HUDEP-2 (cell line): Measurements from ENCODE around the gene ACAN.
A peak's percentile ranks its signal among the peaks of the same experiment; 100 is the strongest.

Source experiments
- DNase-seq, 76 experiments: peaks; one replicate each; lab custom pipeline; 2025; ENCODE audit not compliant: unreplicated experiment in 76 of 76; lab: John Stamatoyannopoulos, UW

Gene ACAN

DNA sequence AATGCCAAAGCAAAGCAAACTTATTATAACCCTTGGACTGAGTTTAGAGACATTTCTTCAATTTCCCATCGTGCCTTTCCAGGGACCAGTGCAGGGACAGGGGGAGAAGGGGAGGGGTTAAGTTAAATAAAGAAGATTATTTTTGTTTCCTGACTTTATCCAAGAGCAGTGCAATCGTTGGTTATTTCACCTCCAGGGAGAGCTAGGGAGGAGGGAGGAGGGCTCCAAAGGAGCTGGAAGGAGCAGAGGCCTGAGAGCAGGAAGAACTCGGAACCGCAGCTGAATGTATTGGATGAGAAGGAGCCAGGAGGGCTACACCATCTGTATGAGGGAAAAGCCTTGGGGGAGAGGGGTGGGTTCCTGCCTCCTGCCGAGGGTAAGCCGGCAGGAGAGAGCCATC is 71.4 kb downstream of the ACAN start:
- no peak for DNase-seq

DNA sequence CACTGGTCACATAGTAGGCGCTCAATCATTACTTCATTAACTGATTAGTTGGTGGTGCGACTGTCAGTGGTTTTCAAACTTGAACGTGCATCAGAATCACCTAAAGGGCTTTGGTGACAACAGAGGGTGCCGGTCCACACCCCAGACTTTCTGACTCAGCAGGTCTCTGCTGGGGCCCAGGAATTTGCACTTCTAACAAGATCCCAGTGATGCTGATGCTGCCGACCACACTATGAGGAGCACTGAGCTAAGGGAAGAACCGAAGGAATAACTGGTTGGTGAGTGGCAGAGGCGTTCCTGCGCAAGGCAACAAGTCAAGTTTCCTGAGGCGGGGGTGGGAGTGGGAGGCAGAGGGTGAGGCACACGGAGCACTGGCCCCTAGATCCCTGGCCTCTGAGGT is 73.3 kb downstream of the ACAN start:
- no peak for DNase-seq

DNA sequence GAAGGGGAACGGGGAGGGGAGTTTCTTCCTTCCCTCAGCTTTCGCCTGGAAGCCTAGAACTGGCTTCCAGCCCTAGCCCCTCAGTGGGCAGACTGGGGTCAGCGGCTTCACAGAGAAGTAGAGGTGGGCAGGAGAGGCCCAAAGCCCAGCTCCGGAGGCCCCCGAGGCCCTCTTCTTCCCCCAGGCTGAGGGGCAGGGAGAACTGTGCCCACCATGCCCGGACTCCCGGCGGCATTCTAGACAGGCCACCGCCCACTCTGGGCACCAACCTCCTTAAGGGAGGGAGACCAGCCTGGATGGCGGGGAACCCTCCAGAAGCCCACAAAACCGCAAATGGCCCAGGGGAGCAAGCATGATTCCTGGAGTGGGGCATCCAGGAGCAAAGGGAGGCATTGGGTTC is 74.2 kb downstream of the ACAN start:
- DNase-seq = no peak

DNA sequence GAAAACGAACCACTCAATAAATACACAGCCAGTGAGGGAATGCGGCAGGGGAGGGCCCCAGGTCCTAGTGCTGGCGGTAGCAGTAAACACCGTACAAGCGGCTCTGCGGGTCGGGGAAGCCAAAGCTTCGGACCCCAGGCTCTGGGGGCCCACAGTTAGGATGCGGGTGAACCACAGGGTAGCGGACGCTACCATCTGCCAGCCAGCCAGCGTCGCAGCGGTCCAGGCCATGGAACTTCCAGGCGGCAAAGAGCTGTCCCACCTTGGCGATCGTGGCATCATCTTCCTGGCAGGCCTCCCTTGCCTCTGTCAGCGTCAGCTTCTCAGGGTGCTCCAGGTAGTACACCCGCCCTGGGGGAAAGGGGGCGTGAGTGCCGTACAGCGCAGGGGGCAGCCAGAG is 74.7 kb downstream of the ACAN start:
- DNase-seq = no peak

DNA sequence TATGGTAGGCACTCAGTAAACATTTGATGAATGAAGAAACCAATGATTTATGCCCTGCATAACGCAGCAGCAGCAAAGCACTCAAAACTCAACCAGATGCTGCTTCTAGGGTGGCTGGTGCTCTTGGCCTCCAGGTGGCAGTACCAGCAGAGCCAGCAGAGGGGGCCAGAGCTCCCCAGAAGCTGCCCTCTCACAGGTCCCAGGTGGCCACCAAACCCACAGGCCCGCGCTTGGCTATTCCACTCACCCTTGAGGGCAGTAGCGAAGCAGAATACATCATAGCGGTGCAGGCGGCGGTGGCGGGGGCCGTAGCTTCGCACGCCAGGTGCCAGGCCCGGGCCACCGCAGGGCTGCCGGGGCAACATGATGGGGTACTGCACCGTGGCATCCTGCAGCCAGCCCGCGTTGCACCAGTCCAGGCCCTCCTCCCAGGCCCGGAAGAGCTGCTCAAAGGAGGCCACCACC is 75.5 kb downstream of the ACAN start:
- peak in 47 of 76 experiments; percentile 3 to 68 (median 25) for DNase-seq

DNA sequence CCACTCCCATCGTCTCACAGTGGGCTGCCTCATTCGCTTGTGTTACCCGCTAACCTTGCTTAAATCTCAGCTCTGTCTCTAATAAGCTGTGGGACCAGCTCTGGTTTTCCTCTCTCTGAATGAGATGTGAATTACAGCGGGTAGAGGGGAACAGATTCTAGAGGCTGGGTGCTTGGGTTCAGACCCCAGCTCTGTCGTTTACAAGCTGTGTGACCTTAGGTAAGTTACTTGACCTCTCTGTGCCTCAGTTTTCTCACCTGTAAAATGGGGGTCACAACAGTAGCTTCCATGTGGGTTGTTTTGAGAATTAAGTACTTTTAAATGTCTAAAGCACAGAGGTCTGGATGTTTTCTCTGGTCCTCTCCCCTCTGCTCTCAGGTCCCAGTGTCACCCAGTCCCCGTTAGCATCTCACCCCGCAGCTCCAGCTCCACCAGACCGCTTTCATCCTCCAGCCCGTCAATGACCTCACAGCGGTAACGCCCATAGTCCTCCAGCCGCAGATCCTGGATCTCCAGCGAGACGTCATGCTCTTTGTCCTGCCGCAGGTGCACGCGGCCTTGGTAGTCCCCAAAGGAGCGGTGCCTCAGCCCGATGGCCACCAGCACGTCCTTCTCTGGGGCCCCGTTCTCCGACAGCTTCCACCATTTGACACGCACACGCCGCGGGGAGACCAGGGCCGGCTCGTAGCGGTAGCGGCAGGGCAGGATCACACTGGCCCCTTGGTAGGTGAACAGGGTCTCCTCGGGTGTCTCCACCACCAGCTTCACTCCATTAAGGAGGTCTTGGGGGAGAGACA is 77.9 kb downstream of the ACAN start:
- DNase-seq = no peak

DNA sequence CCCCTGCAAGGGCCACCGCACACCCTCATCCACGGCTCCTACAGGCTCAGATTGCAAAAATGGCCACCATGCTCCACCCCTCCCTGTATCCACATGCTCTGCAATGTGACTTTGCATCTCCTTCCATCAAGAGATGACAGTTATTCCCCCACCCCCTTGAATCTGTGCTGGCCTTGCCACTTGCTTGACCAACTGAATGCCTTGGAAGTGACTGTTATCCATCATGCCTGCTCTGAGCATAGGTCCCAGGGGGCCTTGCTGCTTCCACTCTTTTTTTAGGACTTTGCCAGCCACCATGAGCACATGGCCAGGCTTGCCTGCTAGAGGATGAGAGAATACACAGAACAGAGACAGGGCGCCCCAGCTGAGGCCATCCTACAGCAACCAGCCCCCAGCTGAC is 78.5 kb downstream of the ACAN start:
- DNase-seq = no peak

DNA sequence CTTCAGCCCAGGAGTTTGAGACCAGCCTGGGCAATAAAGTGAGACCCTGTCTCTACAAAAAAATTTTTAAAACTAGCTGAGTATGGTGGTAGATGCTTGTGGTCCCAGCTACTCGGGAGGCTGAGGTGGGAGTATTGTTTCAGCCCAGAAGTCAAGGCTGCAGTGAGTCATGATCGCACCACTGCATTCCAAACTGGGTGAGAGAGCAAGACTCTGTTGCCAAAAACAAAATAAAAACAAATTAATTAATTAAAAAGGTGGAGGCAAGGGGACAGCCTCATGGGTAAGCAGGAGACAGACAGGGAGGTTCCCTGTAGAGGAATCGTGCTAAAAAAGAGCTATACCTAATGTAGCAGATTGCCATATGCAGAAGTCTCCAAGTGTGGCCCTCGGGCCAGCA is 79.5 kb downstream of the ACAN start:
- DNase-seq = no peak

DNA sequence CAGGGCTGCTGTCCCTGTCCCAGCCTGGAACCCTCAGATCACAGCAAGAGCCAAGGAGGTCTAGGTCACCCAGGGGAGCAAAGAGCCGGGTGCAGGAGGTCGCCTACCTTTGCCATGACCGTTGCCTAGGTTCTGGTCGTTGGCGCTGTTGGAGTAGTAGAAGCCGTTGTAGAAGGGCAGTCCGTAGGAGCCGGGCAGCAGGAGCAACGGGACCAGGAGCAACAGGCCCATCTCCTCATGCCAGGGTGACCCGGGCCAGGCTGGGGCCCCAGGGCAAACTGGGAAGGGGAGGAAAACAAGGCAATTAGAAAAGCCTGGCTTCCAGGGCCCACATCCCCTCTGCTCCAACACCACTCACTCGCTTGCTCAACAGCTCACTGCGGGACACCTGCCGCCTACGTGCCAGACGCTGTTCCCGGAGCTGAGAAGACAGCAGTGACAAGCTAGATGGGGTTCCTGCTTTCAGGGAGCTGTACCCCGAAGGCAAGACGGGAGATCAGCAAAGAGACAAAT is 83.9 kb downstream of the ACAN start:
- DNase-seq = no peak

DNA sequence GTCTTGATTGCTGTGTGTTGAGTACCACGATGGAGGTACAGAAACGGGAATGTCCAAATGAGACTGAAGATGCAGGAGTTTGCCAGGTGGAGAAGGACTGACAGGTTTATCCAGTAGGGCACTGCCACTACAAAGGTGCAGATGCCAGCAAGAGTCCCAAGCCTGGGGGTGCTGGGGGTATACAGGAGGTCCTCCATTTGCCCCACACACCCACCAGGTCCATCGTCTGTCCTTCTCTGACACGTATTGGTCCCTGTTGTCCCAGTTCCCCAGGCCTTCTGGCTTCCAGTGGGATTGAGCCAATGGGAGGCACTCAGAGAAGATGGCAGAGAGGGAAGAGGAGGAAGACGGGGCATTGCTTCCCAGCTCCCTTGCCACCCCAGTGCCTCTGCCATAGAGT is 85.5 kb downstream of the ACAN start:
- DNase-seq = no peak

DNA sequence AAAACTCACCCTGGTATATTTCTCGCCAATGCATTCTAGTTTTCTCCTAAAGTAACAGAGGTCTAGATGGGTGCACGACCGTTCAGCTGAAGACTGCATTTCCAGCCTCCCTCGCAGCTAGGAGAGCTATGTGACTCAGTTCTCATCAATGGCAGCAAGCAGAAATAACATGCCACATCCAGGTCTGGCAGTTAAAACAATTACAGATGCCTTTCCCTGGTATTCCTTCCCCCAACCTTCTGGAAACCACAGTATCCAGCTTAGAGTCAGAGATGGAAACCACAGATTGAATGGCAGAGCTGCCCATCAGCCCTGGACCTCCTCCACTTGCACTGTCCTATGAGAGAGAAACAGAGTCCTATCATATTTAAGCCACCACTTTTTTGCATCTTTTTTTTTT is 87.3 kb downstream of the ACAN start:
- DNase-seq = no peak

DNA sequence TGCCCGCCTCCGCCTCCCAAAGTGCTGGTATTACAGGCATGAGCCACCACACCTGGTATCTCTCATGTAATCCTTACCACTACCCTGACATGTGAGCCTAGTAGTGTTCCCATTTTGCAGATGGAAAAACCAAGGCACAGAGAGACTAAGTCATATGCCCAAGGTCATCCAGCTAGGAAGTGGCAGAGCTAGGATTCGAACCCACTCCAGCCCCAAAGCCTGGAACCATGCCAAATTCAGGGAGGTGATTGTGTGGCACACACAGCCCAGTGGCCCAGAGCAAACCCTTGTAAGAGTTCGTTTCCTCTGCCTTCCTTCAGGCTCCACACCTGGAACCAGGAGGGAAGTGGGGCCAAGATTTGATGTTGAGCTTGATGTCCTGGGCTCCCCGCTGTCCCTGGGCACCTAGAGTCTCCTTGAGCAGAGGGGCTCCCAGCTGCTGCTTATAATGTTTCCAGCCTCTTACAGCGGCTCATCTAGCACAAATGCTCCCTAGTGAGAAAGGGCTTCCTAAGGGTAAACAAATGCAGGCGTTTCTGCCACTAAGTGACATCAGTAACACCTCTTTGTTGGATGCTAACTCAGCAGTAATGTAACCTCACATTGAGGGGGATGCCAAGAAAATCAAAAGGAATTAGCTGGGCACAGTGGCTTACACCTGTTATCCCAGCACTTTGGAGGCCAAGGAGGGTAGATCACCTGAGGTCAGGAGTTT is 88.5 kb downstream of the ACAN start:
- DNase-seq = no peak

DNA sequence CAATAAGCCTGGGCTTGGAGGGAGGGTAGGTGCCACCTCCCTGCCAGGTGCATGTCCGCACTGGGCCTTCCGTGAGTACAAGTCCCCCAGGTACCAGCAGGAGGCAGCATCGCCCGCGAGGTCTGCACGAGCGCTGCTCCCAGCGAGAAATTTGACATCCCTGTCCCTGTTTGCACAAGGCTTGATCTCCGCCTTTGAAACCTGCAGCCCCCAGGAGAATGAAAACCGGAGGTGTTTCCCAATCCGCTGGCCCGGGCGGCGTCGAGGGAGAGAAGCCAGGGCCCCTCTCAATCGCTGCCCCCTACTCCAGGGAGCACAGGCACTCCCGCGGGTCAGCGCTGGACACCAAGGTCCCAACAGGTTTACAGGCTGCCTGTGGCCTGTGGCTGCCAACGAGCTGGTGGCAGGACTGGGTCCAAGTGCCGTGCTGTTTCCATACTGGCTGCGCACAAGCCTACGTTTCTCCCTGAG is 91.1 kb downstream of the ACAN start:
- peak in 44 of 76 experiments; percentile 6 to 55 (median 27) for DNase-seq

DNA sequence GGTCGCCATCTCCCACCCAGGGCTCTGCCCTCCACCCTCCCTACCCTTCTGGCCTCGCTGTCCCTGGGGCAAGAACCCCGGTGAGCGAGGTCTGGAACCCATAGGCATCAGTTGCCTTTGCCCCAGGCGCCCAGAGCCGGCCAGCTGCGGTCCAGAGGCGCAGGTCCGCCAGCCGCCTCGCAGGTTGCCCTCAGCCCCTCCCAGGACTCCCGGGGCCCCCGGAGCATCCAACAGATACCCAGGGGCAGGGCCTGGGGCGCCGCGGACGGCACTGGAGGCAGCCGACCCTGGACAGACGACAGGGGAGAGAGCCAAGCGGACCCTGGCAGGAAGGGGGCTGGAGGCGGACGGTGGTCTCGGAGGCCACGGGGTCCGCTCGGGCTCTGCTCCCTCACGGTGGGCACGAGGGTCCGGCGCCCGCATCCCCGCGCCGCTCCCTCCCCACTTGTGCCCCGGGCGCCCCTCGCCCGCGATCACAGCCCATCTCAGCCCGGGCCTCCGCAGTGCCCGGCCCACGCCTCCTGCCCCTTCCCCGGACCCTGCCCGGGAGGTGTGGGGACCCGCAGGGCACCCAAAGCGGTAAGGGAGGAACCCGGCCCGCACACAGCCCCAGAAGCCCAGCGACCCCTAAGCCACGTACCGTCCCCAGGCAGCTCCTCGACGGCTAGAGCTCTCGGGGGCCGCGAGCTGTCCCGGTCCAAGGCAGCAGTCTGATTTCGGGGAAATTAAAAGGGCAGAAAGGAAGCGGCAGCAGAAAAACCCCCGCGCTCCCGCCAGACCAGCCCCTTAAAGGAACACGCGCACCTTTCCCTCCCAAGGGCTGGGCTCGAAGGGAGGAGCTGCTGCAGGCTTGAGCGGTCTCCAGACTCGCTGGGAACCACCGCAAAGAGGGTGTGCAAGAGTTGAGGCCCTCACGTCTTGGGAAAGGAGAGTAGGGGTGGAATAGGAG is 91.9 kb downstream of the ACAN start, which contains the start of gene HAPLN3:
Gene HAPLN3 (minus strand): TSS at position 726 of the 949 bp plus-strand sequence. CDS start 8,246 bp downstream, outside the sequence.
- peak in 2 of 76 experiments; percentile 3 to 7 for DNase-seq

DNA sequence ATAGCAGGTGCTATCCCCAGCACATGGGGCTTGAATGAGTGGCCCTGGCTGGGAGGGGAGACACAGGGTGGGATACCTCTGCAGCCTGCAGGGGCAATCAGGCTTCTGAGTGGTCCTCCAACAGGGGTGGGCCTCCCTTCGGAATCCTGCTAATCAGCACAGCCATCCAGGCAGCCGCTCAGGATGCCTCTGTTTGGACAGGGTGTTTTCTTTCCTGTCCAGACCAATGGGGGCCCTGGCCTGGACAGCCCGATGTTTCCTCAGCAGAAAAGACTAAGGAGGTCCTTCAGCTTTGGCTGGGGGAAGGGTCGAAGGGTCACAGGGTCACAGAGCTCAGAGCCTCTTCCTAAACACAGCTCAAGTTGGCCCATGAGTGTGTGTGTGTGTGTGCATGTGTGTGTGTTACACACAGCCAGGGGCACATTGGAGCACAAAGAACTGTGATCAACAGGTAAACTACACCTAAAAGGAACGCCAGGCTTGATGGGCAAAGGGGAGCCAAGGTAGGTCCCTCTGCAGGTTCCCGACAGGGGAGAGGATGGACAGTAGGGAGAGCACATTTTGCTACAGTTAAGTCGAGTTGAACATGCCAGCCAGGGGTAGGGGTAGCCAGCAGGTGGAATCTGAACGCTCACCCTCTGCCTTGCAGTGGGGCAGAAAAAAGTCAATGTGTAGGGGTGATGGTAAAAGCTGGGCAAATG is 93.2 kb downstream of the ACAN start:
- no peak for DNase-seq

DNA sequence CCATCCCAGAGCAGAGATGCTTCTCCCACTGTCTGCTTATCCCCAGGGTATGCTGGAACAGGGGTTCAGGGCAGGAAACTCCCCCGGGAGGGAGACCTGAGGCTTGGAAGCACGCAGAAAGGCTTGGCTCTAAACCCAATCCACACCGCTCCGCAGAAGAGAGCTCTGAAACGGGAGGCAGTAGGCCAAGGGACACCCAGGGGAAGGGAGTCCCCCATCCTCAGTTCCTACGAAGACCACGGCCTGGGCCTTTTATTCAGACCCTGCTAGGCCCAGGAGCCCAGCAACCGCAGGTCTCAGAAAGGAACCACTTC is 93.9 kb downstream of the ACAN start:
- no peak for DNase-seq

DNA sequence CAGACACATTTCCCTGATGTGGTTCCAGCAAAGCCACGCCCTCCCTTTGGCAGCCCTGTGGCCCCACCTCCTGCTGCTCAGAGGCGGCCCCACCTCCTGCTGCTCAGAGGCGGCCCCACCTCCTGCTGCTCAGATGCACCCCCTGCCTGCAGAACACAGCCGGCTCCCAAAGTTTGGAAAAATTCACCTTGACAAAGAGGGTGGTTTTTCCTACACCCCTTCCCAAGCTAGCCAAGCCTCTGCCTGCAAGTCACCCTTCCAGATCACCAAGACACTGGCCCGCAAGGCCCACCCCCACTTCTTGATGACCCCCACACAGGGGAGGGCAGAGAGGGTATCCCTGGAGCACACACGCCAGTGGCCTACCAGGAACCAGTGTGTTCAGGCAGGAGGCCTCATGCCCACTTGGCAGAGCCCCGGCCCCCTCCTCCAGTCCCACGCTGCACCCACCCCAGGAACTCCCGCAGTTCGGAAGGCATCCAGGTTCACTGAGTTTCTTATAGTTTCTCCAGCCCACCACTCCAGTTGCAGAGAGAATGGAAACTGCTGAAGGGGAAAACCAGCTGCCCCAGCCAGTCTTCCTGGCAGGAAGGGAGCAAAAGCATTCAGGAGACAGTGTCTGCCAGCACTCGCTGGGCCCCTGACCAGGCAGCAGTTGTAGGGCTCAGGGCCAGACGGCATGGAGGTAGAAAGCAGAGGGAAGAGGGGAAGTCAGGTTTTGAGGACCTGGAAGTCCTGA is 94.4 kb downstream of the ACAN start:
- DNase-seq = peak in 67 of 76 experiments; percentile 9 to 81 (median 64)

DNA sequence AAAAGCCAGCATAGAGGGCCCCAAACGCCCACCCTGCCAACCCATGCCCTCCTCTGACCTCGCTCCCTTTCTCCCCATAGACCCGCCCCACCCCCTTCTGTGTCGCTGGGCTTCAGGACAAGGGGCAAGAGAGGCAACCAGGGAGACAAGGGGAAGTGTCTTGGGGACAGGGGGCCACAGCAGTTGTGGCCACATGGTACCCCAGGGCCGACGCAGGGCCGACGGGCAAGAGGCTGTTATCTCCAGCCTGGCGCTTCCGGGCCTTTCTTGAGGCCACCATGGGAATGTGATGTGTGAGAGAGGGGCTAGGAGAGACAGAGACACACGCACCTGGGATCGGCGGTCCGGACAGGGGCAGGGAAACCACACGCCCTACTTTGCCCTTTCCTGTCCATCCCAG is 95.5 kb downstream of the ACAN start:
- no peak for DNase-seq

DNA sequence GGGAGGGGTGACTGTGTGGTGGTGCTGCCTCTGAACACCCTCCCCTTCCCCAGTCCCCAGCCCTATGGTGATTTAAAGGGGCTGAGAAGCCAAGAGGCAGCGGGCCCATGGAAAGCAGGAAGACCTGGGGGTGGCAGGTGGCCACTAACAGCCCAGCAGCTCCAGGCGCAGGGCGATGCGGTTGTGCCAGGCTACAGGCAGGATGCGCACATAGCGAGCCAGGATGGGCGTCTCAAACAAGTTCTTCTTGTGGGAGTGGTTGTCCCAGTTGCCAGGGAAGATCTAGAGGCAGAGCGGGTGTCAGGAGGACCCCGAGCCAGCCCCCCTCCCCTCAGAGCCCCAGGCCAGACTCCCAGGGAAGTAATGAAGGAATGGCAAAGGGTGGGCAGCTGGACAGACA is 96.0 kb downstream of the ACAN start:
- no peak for DNase-seq
